Dendritic cell treated with granulocyte-macrophage colony-stimulating factor and Interleukin-4, amounts not matched to agents 40 ng/mL and 50 ng/mL, for 4 days (primary cell): ENCODE measurements around the gene GIPR.

ENCODE experiments used
- H3K27ac Mint-ChIP-seq: one replicate; pipeline ENCODE4 v1.8.0; 2022; ENCODE audit warnings: mild to moderate bottlenecking, mixed read lengths
- H3K27me3 Mint-ChIP-seq: one replicate; pipeline ENCODE4 v1.8.0; 2022; ENCODE audit warnings: mild to moderate bottlenecking, mixed read lengths
- H3K36me3 Mint-ChIP-seq: one replicate; pipeline ENCODE4 v1.8.0; 2022; ENCODE audit warnings: low read depth, mixed read lengths
- H3K4me1 Mint-ChIP-seq: one replicate; pipeline ENCODE4 v1.8.0; 2022; ENCODE audit warnings: low read depth, mixed read lengths
- H3K4me3 Mint-ChIP-seq: one replicate; pipeline ENCODE4 v1.8.0; 2022; ENCODE audit warnings: mild to moderate bottlenecking, moderate library complexity, mixed read lengths
- H3K9me3 Mint-ChIP-seq: one replicate; pipeline ENCODE4 v1.8.0; 2022; ENCODE audit warnings: mixed read lengths
- intact Hi-C: fragments of 100-400 bp; cut with micrococcal nuclease; formaldehyde crosslinking; loops from one replicate; pipeline ENCODE4 v1.15.0; 2022

Gene GIPR

DNA sequence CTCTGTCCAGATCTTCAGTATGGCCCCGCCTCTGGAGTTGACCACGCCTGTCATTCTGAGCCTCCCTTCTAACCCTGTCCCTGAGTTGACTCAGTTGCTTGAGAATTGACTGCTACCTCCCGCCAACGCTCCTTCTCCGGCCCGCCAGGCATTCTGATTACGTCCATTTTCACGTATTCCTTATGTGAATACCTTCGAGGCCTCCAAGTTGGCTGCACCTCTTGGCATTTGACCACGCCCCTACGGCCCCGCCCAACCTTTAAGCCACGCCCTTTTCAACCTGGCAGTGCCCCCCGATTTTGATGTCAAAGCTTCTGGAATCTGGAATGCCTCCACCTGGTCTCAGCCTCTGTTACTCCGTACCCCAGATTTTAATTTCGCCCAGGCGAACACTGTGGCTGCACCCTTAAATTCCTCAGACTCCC, 27.2 kb upstream of the GIPR start:
- intact Hi-C loops: loop anchor here (10.0 kb wide), 2 partner anchors 116 to 146 kb away; partner anchors contain the start of genes PPM1N and RTN2
- peaks cover 61% of the 10 kb centered on the region for H3K4me1 Mint-ChIP-seq
- H3K27ac Mint-ChIP-seq: peak overlapping the region; percentile 76
- peaks cover 13% of the 10 kb centered on the region for H3K36me3 Mint-ChIP-seq
- peak overlapping the region; percentile 67 for H3K4me3 Mint-ChIP-seq
- peaks cover 29% of the 10 kb centered on the region for H3K27me3 Mint-ChIP-seq
- H3K9me3 Mint-ChIP-seq: no peaks in the 10 kb centered on the region

- Mint-ChIP-seq H3K27me3 (peaks cover 35% of the 10 kb centered on the region), H3K36me3 (peaks cover 9% of the 10 kb centered on the region), H3K9me3 (no peaks in the 10 kb centered on the region), H3K4me3 (peak overlapping the region; percentile 67), H3K27ac (peak overlapping the region; percentile 76), H3K4me1 (peaks cover 67% of the 10 kb centered on the region)
- intact Hi-C loops: loop anchor here (1.0 to 10.0 kb wide), 3 partner anchors 34 to 147 kb away; partner anchors contain the start of genes PPM1N and RTN2
Observed at GRCh38 chr19:45641274-45642105, 26.5 kb upstream of the GIPR start.

- peaks cover 8% of the 10 kb centered on the region for H3K36me3 Mint-ChIP-seq
- peak overlapping the region; percentile 76 for H3K27ac Mint-ChIP-seq
- peak overlapping the region; percentile 34 for H3K4me3 Mint-ChIP-seq
- H3K9me3 Mint-ChIP-seq: no peaks in the 10 kb centered on the region
- peaks cover 65% of the 10 kb centered on the region for H3K4me1 Mint-ChIP-seq
- peaks cover 47% of the 10 kb centered on the region for H3K27me3 Mint-ChIP-seq
- intact Hi-C loops: loop anchor here (10.0 kb wide), 2 partner anchors 118 to 148 kb away; partner anchors contain the start of genes PPM1N and RTN2
Observed at GRCh38 chr19:45643024-45643926, 24.7 kb upstream of the GIPR start.

DNA sequence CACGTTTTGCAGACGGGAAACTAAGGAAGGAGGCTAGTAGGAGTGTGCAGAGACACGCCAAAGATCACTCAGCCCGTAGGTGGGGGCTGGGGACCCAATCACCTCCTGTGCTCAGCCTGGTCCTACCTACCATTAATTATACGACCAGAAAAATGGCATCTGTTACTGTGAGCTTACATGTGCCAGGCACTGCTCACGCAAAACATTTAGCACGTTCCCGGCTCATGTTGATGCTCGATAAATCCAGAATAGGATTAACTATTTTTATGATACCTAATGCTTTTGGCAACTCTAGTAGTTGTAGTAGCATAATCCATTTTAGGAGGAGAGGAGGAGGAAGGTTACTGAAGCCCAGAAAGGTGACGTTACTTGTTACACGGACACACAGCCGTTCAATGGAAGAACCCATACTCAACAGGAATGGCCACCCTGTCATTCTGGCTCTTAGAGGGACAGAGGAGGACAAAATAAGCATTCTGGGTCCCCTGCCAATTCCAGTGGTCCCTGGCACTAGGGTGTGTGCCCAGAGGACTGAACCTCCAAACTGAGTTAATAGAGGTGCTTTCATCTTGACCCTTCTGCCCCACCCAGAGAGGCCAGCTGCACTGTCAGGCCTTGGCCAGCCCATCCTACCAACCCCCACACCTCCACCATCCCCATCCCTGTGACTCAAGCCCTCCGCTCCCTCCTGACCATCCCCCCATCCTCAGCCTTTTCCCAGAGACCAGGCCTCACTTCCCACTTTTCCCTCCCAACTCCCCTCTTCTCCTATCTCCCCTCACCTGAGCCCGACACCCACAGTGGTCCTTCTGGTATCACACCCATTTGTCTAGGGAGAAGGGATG, 23.9 kb upstream of the GIPR start:
- intact Hi-C loops: loop anchor here (10.0 kb wide), 2 partner anchors 119 to 149 kb away; partner anchors contain the start of genes PPM1N and RTN2
- peaks cover 57% of the 10 kb centered on the region for H3K4me1 Mint-ChIP-seq
- no peaks in the 10 kb centered on the region for H3K9me3 Mint-ChIP-seq
- peaks cover 2% of the 10 kb centered on the region for H3K36me3 Mint-ChIP-seq
- peaks cover 47% of the 10 kb centered on the region for H3K27me3 Mint-ChIP-seq
- peak overlapping the region; percentile 15 for H3K27ac Mint-ChIP-seq
- H3K4me3 Mint-ChIP-seq: no peak overlapping the region

DNA sequence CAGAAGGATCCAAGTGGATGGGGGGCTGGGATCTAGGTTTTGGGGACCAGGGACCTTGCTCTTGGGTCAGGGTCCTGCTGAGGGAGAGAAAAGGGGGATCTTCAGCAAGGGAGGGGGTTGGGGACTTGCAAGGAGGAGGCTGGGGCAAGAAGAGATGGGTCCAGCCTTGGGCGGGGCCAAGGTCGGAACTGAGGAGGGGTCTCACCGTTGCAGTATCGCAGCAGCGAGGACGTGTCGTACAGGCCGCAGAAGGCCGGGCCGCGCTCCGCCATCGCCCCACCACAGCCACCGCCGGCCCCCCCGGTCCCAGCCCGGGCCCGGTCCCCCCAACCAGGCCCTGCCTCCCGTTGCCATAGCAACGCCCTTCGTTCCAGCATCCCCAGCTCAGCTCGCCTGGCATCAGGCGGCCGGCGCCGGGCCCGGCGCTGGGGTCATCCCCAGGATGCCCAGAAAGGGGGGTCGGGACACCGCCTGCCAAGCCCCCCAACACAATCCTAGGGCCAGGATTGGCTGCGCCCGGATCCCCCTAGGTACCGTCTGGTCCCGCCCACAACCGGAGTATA, 22.9 kb upstream of the GIPR start:
- peaks cover 52% of the 10 kb centered on the region for H3K4me1 Mint-ChIP-seq

DNA sequence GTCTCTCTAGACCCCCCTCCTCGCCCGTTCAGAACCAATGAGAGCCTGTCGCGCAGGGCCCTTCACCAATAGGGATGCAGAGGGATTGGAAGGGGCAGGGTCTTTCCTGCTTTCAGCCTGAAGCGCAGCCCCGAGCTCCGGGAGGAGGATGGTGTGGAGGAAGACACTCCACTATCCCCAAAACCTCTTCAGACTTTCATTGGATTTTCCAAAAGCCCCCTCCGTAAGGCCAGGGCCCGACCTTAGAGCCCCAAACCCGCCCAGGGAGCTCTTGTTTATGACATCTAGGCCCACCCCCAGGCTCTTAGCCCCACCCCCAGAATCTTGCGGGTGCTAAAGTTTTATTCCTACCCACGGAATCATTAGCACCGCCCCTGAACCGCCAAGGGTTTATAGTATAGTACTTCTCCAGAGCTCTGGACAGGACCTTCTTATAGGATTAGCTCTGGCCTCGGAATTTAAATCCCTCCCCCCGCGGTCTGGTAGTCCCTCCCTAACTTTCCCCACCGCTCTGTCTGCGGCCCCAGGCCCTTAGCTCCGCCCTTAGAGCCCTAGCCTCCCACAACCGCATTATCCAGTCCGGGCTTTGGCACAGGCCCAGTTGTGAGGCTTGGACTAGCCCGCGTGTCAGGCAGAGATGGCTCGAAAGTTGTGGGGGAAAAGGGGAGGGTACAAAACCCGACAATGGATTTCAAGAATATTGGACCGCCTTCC, 22.2 kb upstream of the GIPR start:
- Mint-ChIP-seq H3K9me3 (no peaks in the 10 kb centered on the region), H3K27me3 (peaks cover 52% of the 10 kb centered on the region), H3K4me3 (peak overlapping the region; percentile 60)

More for the DNA sequence above, 22.9 kb upstream of the GIPR start:
- H3K4me3 Mint-ChIP-seq: peak overlapping the region; percentile 60
- H3K9me3 Mint-ChIP-seq: no peaks in the 10 kb centered on the region
- no peaks in the 10 kb centered on the region for H3K36me3 Mint-ChIP-seq
- peak overlapping the region; percentile 15 for H3K27ac Mint-ChIP-seq
- intact Hi-C loops: loop anchor here (10.0 kb wide), 2 partner anchors 120 to 150 kb away; partner anchors contain the start of genes PPM1N and RTN2
- peaks cover 49% of the 10 kb centered on the region for H3K27me3 Mint-ChIP-seq

DNA sequence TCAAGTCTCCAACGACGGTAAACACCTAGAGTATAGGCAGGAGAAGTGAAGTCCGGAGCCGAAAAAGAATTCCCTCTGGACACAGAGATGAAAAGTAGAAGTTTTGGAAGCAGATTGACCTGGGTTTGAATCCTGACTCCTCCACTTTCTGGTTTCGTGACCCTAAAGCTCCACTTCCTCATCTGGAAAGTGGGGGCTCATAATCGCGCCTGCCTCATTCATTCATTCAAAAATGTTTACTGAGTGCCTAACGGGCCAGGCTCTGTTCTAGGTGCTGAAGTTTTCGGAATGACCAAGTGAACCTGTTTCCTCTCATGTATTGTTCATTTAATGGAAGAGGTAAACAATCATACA, 21.7 kb upstream of the GIPR start:
- intact Hi-C loops: loop anchor here (10.0 kb wide), 2 partner anchors 122 to 152 kb away; partner anchors contain the start of genes PPM1N and RTN2
- H3K27ac Mint-ChIP-seq: no peak overlapping the region

More for the DNA sequence above, 22.2 kb upstream of the GIPR start:
- intact Hi-C loops: loop anchor here (10.0 kb wide), 2 partner anchors 121 to 151 kb away; partner anchors contain the start of genes PPM1N and RTN2
- Mint-ChIP-seq H3K27ac (no peak overlapping the region), H3K4me1 (peaks cover 46% of the 10 kb centered on the region), H3K36me3 (no peaks in the 10 kb centered on the region)

DNA sequence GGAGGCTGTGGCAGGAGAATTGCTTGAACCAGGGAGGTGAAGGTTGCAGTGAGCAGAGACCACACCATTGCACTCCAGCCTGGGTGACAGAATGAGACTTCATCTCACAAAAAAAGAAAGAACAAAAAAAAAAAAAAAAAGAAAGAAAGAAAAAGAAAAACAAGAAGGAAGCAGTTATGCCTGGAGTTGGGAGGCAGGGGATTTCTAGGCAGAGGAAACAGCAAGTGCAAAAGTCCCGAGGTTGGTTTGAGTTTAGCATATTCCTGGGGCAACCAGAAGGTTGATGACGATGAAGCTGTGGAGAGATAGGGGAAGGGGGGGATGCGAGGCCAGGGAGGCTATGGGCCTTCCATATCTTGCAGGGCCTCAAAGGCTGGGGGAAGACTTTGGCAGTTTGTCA, 17.3 kb upstream of the GIPR start:
- Mint-ChIP-seq H3K9me3 (no peaks in the 10 kb centered on the region), H3K27me3 (peaks cover 38% of the 10 kb centered on the region), H3K36me3 (no peaks in the 10 kb centered on the region), H3K4me1 (peaks cover 9% of the 10 kb centered on the region), H3K4me3 (no peak overlapping the region), H3K27ac (no peak overlapping the region)
- intact Hi-C loops: no loop called here

More for the DNA sequence above, 21.7 kb upstream of the GIPR start:
- no peaks in the 10 kb centered on the region for H3K9me3 Mint-ChIP-seq
- no peaks in the 10 kb centered on the region for H3K36me3 Mint-ChIP-seq
- peaks cover 54% of the 10 kb centered on the region for H3K27me3 Mint-ChIP-seq
- peaks cover 40% of the 10 kb centered on the region for H3K4me1 Mint-ChIP-seq
- peak overlapping the region; percentile 60 for H3K4me3 Mint-ChIP-seq

DNA sequence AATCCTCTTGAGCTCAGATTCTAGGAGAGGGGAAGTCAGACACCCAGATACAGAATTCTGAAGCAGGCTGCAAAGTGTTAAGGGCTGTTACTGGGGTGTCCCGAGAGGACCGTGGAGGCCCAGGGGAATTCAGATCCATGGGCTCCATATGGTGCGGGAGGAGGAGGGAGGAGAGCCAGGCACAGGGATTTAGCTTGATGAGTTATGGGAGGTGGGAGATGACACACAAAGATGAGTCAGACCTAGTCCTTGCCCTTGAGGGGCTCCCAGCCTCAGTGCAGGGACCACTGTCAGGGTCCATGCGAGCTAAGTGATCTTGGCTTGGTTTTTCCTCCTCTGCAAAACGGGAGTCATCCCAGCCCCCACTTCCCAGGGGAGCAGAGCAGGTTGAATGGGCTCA, 14.4 kb upstream of the GIPR start:
- Mint-ChIP-seq H3K9me3 (no peaks in the 10 kb centered on the region), H3K4me1 (no peaks in the 10 kb centered on the region), H3K36me3 (no peaks in the 10 kb centered on the region), H3K27me3 (peaks cover 22% of the 10 kb centered on the region), H3K4me3 (no peak overlapping the region), H3K27ac (no peak overlapping the region)
- intact Hi-C loops: no loop called here

- Mint-ChIP-seq H3K27me3 (peaks cover 33% of the 10 kb centered on the region), H3K36me3 (no peaks in the 10 kb centered on the region)
Observed at GRCh38 chr19:45655073-45655472, 12.9 kb upstream of the GIPR start.

GRCh38 chr19:45657520-45658167, 10.4 kb upstream of the GIPR start:
- no peak overlapping the region for H3K27ac Mint-ChIP-seq
- H3K9me3 Mint-ChIP-seq: no peaks in the 10 kb centered on the region
- peaks cover 40% of the 10 kb centered on the region for H3K27me3 Mint-ChIP-seq
- intact Hi-C loops: no loop called here
- H3K4me1 Mint-ChIP-seq: no peaks in the 10 kb centered on the region
- H3K4me3 Mint-ChIP-seq: no peak overlapping the region
- H3K36me3 Mint-ChIP-seq: no peaks in the 10 kb centered on the region

More at GRCh38 chr19:45655073-45655472, 12.9 kb upstream of the GIPR start:
- H3K27ac Mint-ChIP-seq: no peak overlapping the region
- H3K4me3 Mint-ChIP-seq: no peak overlapping the region
- no peaks in the 10 kb centered on the region for H3K9me3 Mint-ChIP-seq
- intact Hi-C loops: no loop called here
- no peaks in the 10 kb centered on the region for H3K4me1 Mint-ChIP-seq
